Tongue (tissue), 3 donors: ENCODE data around the gene GPR158. TPM values are rescaled to one million over a fixed set of nuclear protein-coding genes. Genes with fewer than 3 reads are reported as not detected.

ENCODE experiments used
- DNase-seq: peaks from one replicate; pipeline ENCODE4 v3.0.0-alpha.2; 2015
- small RNA-seq: library from RNA; depleted of rRNA; stranded (forward); fragments of <200 nt; gene quantifications from one replicate; pipeline ENCODE3, GENCODE V24; 2014; ENCODE audit warnings: low replicate concordance
- total RNA-seq: library from RNA; depleted of rRNA; stranded (reverse); fragments of >200 nt; gene quantifications from one replicate; pipeline ENCODE4 v1.2.3, GENCODE V29; 2014

GPR158 gene
- total RNA-seq, 1 donor from 2014 or later: 0.10 TPM

GRCh38 chr10:25582961-25583360 is 408.2 kb downstream of the GPR158 start:
- DNase-seq: no peak

- peak; percentile 4 for DNase-seq
Measured at GRCh38 chr10:25600651-25601050, 425.9 kb downstream of the GPR158 start.

GRCh38 chr10:25604591-25604990 is 429.8 kb downstream of the GPR158 start:
- DNase-seq: no peak

GRCh38 chr10:25614652-25615051 is 439.9 kb downstream of the GPR158 start:
- DNase-seq: no peak

- no peak for DNase-seq
Measured at GRCh38 chr10:25615926-25616325, 441.1 kb downstream of the GPR158 start.

- no peak for DNase-seq
Measured at GRCh38 chr10:25616903-25617592, 442.2 kb downstream of the GPR158 start.

- DNase-seq: no peak
Measured at GRCh38 chr10:25627606-25628005, 452.8 kb downstream of the GPR158 start.

GRCh38 chr10:25629333-25629732 is 454.5 kb downstream of the GPR158 start:
- DNase-seq: no peak

- DNase-seq: no peak
Measured at GRCh38 chr10:25631471-25631870, 456.7 kb downstream of the GPR158 start.

- no peak for DNase-seq
Measured at GRCh38 chr10:25632802-25633201, 458.0 kb downstream of the GPR158 start.

GRCh38 chr10:25633542-25633941 is 458.7 kb downstream of the GPR158 start:
- no peak for DNase-seq

- no peak for DNase-seq
Measured at GRCh38 chr10:25639646-25640045, 464.8 kb downstream of the GPR158 start.

GRCh38 chr10:25641595-25641994 is 466.8 kb downstream of the GPR158 start:
- peak; percentile 62 for DNase-seq

GRCh38 chr10:25642721-25643120 is 467.9 kb downstream of the GPR158 start:
- DNase-seq: no peak

GRCh38 chr10:25646371-25646770 is 471.6 kb downstream of the GPR158 start:
- DNase-seq: no peak

- DNase-seq: no peak
Measured at GRCh38 chr10:25651534-25651933, 476.7 kb downstream of the GPR158 start.

Small RNAs within 50 kb of the gene (small RNA-seq; reads per million reads assigned to genes)
- not detected for gene RN7SKP220

Other genes with a start within 250 kb of the GPR158 start
- 15.4 TPM for gene PRTFDC1, start 222.4 kb upstream of the GPR158 start, total RNA-seq
- 0.21 TPM for gene ENKUR, start 158.8 kb upstream of the GPR158 start, total RNA-seq
- gene THNSL1, start 158.4 kb upstream of the GPR158 start, total RNA-seq: 9.7 TPM